ENCODE results near the gene HM13. TPM values are rescaled to one million over a fixed set of nuclear protein-coding genes. Genes with fewer than 3 reads are reported as not detected.

The HM13 gene
- total and polyA plus RNA-seq, 10 donors = 62.1 to 122 (median 103) TPM

DNA sequence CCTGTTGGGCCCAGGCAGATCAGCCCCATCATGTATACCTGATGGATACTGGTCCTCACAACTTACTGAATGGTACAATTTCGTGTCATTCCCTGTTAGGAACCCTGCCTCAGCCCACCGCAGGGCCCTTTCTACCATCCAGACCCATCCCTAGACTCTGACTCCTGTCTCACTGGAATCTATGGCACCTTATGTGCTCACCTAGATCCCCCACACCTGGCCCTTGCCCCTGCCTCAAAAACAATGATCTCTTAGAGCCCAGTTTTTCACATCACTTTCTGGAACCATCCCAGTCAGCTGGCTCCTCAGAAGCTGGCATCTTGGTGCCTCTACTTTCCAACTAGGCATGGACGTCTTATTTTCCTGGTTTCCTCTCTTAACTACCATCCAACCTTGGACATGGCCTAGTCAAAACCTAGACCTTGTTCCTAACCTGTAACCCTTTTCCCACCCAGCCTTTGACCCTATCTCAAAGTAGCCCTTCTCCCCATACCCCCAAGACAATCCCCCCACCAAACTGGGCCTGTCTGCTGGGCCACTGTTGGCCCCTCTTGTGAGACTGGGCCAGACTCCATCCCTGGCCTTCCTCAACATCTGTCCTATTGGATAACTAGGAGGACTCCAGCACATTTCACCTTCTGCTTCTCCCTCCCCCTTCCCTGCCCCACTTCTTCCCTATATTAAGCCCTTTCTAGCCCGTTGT, 981 bp downstream of the HM13 start:
- peaks cover 27 to 63% (median 52%) of the 10 kb centered on the region in 6 donors for H3K4me1 ChIP-seq

DNA sequence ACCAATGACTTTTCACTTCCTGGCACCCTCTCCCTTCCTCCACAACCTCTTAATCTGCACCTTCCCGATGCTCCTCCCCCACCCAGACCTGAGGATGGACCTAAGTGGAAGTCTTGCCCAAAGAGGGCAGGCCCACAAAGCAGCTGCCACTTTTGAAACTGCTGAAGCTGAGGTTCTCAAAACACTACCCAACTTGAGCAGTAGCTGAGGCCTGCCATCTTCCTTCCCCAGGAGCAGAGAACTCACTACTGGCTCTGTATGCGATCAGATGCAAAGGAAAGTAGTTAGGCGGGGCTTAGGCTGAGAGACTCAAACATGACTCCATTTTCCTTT, 1.5 kb downstream of the HM13 start:
- intact Hi-C loops (cut with DNase I; ENCODE audit: low total_unique reads) = no loop called here
- no peaks in the 10 kb centered on the region for H3K27me3 ChIP-seq (replicated peaks in 1 of 7)
- H3K36me3 ChIP-seq = peaks cover 0 to 28% (median under 1%) of the 10 kb centered on the region in 6 donors
- no peak for DNase-seq
- peak overlapping the region; percentile 84 to 99 (median 98) for H3K4me3 ChIP-seq
- TF ChIP-seq POLR2AphosphoS5 (IDR thresholded peaks at IDR 0.05) (no peak), POLR2A (IDR thresholded peaks at IDR 0.05) (no peak)
- TF ChIP-seq, protein P1, sequence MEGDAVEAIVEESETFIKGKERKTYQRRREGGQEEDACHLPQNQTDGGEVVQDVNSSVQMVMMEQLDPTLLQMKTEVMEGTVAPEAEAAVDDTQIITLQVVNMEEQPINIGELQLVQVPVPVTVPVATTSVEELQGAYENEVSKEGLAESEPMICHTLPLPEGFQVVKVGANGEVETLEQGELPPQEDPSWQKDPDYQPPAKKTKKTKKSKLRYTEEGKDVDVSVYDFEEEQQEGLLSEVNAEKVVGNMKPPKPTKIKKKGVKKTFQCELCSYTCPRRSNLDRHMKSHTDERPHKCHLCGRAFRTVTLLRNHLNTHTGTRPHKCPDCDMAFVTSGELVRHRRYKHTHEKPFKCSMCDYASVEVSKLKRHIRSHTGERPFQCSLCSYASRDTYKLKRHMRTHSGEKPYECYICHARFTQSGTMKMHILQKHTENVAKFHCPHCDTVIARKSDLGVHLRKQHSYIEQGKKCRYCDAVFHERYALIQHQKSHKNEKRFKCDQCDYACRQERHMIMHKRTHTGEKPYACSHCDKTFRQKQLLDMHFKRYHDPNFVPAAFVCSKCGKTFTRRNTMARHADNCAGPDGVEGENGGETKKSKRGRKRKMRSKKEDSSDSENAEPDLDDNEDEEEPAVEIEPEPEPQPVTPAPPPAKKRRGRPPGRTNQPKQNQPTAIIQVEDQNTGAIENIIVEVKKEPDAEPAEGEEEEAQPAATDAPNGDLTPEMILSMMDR (IDR thresholded peaks at IDR 0.05 in 8 of 11, conservative IDR thresholded peaks at IDR 0.05 in 3 of 11) = no peak
- H3K9me3 ChIP-seq = no peaks in the 10 kb centered on the region
- H3K27ac ChIP-seq = peak overlapping the region in 5 of 8 donors; percentile 82 to 94 (median 92)
- WGBS, 5 donors = 58 to 76% (median 67%) methylated on average over 3 of the region's 3 CpGs
- H3K4me1 ChIP-seq = peaks cover 27 to 68% (median 57%) of the 10 kb centered on the region in 6 donors

More for the DNA sequence above, 981 bp downstream of the HM13 start:
- Histone ChIP-seq H3K4me3 (peak overlapping the region; percentile 84 to 99 (median 98)), H3K27ac (peak overlapping the region in 7 of 8 donors; percentile 69 to 94 (median 88)), H3K27me3 (replicated peaks in 1 of 7) (no peaks in the 10 kb centered on the region), H3K9me3 (no peaks in the 10 kb centered on the region), H3K36me3 (peaks cover 0 to 23% (median 0%) of the 10 kb centered on the region in 6 donors)
- TF ChIP-seq, protein P1 (IDR thresholded peaks at IDR 0.05 in 8 of 11, conservative IDR thresholded peaks at IDR 0.05 in 3 of 11) = no peak
- TF ChIP-seq POLR2AphosphoS5 (IDR thresholded peaks at IDR 0.05) (no peak), POLR2A (IDR thresholded peaks at IDR 0.05) (no peak)
- DNase-seq = no peak
- intact Hi-C loops (cut with DNase I; ENCODE audit: low total_unique reads) = no loop called here
- 6 to 18% (median 9%) methylated on average over 4 of the region's 4 CpGs for WGBS, 5 donors

DNA sequence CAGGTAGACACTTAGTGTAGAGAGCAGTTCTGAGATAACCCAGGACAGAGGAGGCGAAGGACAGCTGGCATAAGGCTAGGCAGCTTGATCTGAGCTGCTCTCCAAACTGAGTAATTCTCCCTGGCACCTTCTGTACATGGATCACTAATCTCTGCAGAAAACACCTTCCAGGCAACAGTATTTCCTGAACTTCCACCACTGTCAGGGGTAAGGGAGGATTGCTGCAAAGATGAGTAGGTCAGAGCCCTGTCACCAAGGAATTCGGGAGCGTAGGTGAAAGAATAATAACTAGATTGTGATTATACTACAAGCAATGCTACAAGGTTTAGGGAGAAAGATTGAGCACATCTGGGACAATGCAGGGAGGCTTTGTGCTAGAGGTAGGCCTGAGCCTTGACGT, 1.9 kb downstream of the HM13 start:
- peak overlapping the region in 4 of 8 donors; percentile 82 to 94 (median 92) for H3K27ac ChIP-seq

DNA sequence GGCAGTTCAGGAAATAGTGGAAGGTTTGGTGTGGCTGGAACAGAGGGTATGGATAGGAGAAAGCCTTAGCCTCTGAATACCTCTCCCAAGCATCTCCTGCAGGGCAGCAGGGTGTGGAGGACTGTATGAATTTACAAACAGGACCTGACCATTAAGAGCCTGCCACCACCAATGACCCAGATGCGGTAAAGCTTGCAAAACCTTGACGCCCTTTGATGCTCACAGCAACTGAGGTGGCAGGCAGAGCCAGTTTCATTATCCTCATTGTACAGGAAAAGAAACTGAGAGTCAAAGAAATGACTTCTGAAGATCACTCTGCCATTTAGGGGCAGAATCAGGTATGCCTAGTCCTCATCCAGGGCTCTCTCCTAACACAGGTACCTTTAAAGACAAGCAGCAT, 2.4 kb downstream of the HM13 start:
- WGBS, 5 donors = 49 to 67% (median 59%) methylated on average over 2 of the region's 2 CpGs
- Histone ChIP-seq H3K4me1 (peaks cover 27 to 77% (median 66%) of the 10 kb centered on the region in 6 donors), H3K4me3 (peak overlapping the region in 2 of 8 donors; percentile 99), H3K9me3 (no peaks in the 10 kb centered on the region), H3K36me3 (peaks cover 0 to 38% (median 2%) of the 10 kb centered on the region in 6 donors), H3K27me3 (replicated peaks in 1 of 7) (no peaks in the 10 kb centered on the region), H3K27ac (peak overlapping the region in 3 of 8 donors; percentile 92 to 94 (median 93))
- intact Hi-C loops (cut with DNase I; ENCODE audit: low total_unique reads) = no loop called here
- no peak for DNase-seq
- TF ChIP-seq POLR2AphosphoS5 (IDR thresholded peaks at IDR 0.05) (no peak), POLR2A (IDR thresholded peaks at IDR 0.05) (no peak)
- TF ChIP-seq, protein P1 (IDR thresholded peaks at IDR 0.05 in 8 of 11, conservative IDR thresholded peaks at IDR 0.05 in 3 of 11) = no peak

More for the DNA sequence above, 1.9 kb downstream of the HM13 start:
- WGBS, 5 donors = 89 to 98% (median 91%) methylated on average over 4 of the region's 4 CpGs
- Histone ChIP-seq H3K4me3 (peak overlapping the region in 5 of 8 donors; percentile 84 to 99 (median 99)), H3K36me3 (peaks cover 0 to 33% (median 2%) of the 10 kb centered on the region in 6 donors), H3K9me3 (no peaks in the 10 kb centered on the region), H3K27me3 (replicated peaks in 1 of 7) (no peaks in the 10 kb centered on the region), H3K4me1 (peaks cover 27 to 72% (median 61%) of the 10 kb centered on the region in 6 donors)
- DNase-seq = no peak
- intact Hi-C loops (cut with DNase I; ENCODE audit: low total_unique reads) = no loop called here
- TF ChIP-seq, protein P1 (IDR thresholded peaks at IDR 0.05 in 8 of 11, conservative IDR thresholded peaks at IDR 0.05 in 3 of 11) = no peak
- TF ChIP-seq POLR2A (IDR thresholded peaks at IDR 0.05) = no peak
- TF ChIP-seq POLR2AphosphoS5 (IDR thresholded peaks at IDR 0.05) = no peak
